Hepatic stellate cell (primary cell): ENCODE measurements around the gene LYPLA2.
"Not testable (repeated sequence)": the region's sequence is repeated elsewhere in the genome, so short reads cannot be mapped to it uniquely, and the experiment has no call there.

Experiments
- DNase-seq: peaks from one replicate; pipeline ENCODE4 v3.0.0; 2011; ENCODE audit warnings: low spot score

LYPLA2 gene

DNA sequence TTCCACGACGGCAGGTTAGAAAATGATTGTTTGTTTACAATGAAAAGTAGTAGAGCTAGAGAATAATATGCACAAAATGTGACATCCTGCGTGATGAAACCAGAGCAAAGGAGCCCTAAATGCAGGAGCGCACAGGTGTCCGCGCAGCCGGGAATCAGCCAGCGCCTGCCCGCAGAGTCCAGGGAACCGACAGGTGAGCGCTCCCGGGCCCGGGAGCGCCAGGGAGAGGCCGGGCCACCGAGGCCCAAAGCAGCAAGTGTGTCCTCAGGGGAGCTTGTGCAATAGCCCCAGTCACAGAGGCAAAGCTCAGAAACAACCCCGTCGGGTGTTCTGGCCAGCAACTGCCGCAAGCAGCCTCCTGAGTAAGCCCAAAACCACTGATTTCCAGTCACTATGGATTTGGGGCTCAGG lies 10.4 kb downstream of the LYPLA2 start:
- DNase-seq, result no peak

DNA sequence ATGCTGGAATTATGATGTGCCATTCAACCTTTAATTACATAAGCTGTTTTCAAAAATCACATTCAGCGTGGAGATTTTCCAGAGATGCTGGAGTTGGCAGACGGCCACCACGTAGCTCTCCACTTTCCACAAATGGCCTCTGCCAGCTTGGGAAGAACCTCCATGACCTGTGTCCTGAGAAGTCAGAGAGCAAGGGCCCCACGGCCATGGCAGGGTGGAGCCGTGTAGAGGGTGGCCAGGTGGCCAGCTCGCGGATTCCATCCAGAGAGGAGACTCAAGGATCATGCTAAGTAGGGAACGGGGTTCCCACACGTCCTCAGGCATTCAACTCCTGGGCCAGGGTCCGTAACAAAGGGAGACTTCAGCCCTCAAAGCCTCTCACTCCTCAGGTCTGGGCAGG lies 10.9 kb downstream of the LYPLA2 start:
- DNase-seq, result no peak

DNA sequence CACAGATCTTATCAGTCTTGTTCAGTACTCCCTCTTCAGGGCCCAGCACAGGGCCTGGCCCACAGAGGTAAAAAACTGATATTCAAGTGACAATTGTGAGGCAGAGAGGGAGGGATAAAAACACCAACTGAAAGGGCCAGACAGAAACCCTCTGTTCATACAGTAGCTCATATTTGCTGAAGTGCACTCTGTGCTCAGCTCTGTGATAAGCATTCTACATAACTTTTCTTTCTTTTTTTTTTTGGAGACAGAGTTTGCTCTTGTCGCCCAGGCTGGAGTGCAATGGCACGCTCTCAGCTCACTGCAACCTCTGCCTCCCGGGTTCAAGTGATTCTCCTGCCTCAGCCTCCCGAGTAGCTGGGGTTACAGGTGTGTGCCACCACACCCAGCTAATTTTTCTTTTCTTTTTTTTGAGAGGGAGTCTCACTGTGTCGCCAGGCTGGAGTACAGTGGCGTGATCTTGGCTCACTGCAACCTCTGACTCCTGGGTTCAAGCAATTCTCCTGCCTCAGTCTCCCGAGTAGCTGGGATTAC lies 11.9 kb downstream of the LYPLA2 start:
- not testable (repeated sequence) for DNase-seq

DNA sequence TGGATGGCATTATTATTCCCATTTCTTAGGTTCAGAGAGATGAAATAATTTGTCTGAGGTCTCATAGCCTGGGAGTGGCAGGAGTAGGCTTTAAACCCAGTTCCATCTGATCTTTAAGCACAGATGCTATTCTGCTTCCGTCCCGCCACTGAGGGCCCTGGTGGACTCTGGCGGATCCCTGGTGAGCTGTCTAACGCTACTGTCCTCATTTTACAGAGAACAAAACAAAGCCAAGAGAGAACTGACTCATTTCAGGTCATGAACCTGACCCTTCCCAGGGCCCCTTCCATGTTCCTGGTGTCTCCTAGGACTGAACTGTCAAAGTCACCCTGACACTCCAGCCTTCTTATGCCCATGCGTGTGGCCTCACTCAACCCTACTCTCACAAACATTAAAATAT lies 12.7 kb downstream of the LYPLA2 start:
- no peak for DNase-seq

DNA sequence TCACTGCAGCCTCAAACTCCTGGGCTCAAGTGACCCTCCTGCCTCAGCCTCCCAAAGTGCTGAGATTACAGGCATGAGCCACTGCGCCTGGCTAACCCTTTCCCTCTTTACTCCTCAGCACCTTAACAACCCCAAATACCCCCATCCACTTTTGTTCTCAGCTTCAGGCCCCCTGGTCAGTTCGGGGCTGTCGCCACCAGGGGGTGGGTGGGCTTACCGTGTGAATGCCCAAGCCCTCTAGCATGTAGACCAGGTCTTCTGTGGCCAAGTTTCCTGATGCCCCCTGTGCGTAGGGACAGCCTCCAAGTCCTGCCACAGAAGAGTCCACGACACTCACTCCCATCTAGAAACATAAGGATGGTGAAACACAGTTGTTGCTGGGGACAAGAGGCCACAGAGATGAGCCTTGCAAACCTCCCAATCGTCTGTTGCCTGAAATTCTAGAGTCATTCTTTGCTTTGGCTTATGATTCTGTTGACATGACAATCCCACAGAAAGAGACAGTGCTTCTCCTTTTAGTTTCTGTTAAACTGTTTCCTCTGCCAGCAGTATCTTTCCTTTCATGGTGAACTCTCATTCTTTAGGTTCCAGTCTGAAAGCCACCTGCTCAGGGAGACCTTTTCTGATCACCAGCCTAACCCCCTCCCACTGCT lies 13.4 kb downstream of the LYPLA2 start:
- no peak for DNase-seq

DNA sequence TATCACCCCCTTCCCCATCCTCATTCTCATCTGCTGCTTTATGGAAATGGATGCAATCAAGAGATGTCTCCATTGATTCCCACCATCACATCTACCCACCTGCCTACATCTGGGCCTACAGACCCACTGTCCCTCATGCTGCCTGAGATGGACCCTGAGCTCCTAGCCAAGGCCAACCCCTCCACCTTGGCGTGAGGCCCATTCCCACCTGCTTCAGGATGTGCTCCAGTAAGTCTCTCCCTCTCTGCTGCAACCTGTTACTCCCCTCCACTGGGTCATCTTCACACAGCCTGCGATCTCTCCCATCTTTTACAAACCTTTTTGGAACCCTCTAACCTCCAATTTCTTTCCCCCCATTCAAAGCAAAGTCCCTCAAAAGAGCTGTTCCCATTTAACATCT lies 14.1 kb downstream of the LYPLA2 start:
- DNase-seq, result no peak

DNA sequence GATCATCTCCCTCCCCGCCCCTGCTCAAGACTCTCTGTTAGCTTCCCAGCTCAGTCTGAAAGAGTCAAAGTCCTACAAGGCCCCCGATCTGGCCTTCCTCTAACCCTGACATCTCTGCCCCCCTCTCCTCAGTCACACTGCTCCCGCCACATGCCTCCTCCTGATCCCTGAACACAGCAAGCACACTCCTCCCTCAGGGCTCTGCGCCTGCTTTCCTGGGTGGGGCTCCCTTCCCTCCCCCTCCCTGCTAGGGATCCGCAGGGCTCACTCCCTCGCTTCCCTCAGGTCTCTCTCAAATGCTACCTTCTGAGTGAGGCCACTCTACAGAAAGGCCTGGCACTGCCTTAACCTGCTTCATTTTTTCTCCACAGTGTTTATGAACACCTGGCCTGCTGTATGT lies 15.3 kb downstream of the LYPLA2 start:
- no peak for DNase-seq

DNA sequence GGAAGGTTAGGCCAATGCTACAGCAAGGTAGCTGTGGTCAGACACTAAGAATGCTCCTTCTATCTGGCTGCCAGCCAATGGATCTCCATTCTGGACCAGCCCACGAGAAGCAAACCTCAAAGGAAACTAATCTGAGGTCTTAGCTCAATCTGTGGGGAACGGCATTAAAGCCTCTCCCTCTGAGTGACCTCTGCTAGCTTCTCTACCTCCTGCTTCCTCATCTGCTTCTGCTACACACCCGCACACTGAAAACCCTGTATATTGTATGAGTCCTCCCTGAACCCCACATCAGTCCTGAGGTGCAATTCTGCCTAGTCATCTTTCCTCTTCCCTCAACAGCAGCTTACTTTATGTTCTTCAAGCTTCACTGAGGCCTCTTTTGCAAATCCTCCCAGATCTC lies 16.5 kb downstream of the LYPLA2 start:
- DNase-seq, result no peak

DNA sequence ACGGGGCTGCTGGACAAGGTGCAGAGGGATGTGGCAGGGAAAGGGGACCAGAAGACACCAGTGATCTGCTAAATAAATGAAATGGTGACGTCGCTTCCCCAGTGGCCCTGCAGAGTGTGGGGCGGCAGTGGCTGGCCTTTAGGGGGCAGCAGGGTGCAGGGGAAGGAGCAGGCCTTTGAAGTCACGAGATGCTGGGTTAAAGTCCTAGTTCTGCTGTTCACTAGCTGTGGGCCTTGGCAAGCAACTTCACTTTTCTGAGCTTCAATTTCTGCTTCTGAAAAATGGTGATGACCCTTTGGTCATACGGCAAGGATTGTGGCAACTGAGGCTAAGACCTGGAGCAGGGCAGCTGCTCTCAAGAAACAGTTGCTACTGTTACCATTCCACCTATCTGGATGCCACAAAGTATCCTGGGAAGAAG lies 18.8 kb downstream of the LYPLA2 start:
- DNase-seq, result peak; percentile 72

DNA sequence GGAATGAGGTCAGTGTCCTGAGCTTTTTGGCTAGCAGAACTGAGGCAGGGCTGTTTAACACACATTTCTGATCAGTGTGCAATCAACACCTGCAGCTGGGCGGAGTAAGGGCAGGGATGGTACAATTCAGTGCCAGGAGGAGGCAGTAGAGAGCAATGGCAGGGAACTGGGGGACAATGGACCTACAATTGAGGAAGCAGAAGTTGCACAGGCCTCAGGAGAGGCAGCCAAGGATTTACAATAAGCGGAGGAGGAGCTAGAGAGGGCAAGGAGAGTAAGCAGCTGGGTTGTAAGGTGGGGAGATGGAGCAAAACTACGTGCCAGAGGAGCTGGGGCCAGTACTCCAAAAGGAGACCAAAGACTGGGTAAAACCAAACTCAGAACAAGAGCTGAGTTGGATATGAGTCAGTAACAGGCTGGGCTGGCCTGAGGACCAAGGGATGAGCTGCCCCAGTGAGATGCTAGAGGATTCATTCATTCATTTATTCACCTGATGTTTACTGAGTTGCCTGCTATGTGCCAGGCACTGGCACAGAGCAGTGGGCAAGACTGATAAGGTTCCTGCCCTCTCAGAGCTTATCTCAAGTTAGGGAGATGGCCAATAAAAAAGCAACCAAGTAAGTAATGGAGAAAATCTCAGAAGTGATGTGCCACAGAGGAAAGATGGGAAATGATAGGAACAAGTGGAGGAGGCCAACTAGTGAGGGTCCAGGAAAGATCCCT lies 20.0 kb downstream of the LYPLA2 start:
- no peak for DNase-seq

DNA sequence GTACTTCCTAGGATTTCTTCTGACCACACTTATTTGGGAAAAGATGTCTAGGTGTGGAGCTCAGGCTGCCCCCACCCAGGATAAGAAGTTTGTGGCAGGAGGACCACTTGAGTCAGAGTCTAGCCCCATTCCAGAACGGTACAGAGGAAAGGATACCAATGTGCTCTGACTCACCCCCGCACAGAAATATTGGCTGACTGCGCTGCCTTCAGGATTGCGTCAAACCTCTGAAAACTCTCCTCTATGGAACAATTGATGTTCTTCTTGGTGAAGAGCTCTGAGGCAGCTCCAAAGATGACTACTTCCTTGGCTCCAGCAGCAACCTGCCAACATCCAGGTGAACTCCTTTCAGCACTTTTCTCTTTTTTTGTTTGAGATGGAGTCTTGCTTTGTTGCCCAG lies 23.1 kb downstream of the LYPLA2 start:
- no peak for DNase-seq

DNA sequence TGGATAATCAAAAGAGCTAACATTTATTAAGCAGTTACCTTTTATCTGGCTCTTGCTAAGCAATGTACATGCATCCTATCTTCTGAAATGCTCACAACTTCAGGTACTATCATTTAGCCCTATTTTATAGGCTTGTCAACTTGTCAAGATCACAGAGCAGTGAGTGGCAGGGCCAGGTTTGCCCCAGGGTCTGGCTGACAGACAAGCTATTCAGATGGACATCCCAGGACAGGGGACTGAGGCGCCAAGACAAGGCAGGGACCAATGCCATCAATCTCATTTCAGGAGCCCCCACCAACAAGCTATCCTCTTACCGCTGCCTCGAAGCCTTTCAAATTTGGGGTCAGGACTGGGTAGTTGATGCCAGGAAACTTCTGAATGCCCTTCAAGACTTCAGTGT lies 25.4 kb downstream of the LYPLA2 start:
- no peak for DNase-seq

DNA sequence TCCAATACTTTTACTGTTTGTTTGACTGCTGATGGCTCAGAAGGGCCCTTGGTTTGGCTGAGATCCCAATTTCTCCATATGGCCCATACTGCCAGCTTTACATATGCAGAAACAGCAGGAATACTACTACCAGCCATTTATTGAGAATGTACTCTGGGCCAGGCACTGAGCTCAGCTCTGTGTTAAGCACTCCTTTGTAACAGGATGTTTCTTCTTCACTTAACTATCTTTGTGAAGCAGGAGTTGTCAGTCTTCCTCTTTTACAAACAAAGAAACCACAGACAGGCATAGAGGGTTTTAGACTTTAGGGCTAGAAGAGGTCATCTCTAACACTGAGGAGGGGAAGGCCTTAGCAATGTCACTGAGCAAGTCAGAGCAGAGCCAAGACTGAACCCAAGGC lies 26.0 kb downstream of the LYPLA2 start:
- DNase-seq, result no peak

DNA sequence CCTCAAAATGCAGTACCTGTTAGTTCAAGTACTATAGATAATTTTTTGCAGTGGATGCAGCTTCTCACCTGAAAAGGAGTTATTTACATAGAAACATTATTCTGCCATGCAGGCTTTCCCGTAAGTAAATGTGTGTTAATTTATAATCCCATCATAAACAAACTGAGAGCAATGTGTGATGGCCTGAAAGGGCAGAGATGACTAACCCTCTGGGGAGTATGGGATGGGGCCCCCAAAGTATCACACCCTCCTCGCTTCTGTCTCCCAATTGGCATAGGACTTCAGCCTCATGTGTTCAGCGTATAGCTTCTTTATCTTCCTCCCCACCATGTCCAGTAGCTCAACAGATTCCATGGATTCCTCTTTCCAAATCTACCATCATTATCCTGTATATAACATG lies 26.7 kb downstream of the LYPLA2 start:
- no peak for DNase-seq

DNA sequence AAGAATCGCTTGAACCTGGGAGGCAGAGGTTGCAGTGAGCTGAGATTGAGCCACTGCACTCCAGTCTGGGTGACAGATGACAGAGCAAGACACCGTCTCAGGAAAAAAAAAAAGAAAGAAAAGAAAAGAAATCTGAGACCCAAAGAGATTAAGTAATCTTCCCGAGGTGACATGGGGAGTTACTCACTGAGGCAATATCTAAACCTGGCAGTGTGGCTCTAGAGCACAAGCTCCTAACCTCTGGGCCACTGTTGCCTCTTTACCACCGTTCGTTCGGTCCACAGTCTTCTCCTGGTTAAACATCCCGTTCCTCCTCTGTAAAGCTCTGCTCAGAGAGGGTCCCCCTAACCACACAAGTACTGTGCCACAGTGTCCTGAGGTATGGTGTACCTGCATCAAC lies 32.8 kb downstream of the LYPLA2 start:
- DNase-seq, result no peak

DNA sequence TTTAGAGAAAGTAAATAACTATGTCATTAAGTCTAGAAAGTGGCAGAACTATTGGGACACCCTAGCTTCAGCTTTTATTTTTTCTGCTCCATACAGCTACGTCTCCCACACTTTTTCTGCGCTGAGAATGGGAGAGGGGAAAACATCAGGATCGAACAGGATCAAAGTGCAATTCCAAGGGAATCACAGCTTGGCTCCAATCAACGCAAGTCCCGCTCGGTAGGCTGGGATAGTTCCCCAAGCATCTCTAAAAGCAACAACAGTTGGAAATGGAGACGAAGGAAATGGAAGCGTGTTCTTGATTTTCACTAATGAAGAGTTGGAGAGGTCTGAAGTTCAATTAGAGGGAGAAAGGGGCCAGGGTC lies 33.7 kb downstream of the LYPLA2 start:
- peak; percentile 22 for DNase-seq

DNA sequence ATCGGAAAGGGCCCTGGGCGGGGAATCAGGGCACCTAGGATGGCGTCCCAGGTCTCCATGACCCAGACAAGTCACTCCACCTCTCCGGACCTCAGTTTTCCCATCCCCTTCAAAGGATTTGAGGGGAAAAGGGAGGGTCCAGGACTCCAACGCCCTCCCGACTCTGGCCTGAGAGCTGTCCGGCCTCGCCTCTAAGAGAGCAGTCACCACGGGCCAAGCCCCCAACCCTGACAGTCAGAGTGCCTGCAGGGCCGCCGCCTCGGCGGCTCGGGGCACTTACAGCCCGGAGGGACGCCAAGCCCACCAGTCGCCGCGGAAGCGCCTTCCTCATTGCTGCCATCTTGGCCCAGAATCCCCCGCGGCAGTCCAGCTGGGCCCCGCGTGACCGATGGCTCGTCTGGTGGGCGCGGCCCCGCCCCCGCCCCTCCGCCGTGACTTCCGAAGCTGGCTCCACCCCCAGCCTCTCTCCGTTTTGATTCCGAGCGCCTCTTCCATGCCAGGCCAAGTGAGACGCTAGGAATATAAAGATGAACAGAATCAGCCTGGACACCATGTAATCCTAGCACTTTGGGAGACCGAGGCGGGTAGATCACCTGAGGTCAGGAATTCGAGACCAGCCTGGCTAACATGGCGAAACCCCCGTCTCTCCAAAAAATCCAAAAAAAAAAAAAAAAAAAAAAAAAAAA lies 34.3 kb downstream of the LYPLA2 start, which contains the start of gene HMGCL:
Gene HMGCL, minus strand, starts transcription at position 354 of the 686 bp plus-strand sequence. Its CDS starts 14 bp downstream, at position 340.
- peak; percentile 94 for DNase-seq

DNA sequence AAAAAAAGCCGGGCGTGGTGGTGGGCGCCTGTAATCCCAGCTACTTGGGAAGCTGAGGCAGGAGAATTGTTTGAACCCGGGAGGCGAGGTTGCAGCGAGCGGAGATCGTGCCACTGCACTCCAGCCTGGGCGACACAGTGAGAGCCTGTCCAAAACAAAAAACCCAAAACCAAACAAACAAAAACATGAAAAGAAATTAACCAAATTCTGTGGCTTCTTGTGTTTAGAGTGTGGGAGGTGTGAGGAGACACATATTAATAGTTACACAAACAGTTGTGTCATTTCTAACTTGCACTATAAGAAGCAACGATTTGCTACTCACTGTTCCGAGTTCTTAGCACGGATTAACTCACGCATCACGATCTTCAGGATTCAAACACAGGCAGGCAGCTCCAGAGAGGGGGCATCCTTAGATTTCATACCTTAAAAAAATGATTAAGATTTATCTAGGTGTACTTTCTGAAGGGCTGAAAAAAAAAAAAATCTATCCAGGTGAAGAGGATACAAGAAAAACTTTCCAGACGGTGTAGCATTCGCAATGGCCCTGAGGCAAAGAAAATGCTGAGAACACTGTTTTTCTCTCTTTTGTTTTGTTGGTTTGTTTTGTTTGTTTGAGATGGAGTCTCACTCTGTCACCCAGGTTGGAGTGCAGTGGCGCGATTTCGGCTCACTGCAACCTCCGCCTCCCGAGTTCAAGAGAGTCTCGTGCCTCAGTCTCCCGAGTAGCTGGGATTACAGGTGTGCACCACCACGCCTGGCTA lies 35.0 kb downstream of the LYPLA2 start:
- no peak for DNase-seq

DNA sequence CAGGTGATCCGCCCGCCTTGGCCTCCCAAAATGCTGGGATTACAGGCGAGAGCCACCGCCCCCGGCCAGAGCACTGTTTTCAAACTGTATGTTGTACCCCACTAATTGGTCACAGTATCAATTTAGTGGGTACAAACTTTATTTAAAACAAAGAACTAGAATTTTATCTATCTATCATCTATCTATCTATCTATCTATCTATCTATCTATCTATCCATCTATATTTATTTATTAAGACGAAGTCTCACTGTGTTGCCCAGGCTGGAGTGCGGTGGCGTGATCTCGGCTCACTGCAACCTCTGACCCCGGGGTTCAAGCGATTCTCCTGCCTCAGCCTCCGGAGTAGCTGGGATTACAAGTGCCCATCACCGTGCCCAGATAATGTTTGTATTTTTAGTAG lies 35.6 kb downstream of the LYPLA2 start:
- DNase-seq, result not testable (repeated sequence)

DNA sequence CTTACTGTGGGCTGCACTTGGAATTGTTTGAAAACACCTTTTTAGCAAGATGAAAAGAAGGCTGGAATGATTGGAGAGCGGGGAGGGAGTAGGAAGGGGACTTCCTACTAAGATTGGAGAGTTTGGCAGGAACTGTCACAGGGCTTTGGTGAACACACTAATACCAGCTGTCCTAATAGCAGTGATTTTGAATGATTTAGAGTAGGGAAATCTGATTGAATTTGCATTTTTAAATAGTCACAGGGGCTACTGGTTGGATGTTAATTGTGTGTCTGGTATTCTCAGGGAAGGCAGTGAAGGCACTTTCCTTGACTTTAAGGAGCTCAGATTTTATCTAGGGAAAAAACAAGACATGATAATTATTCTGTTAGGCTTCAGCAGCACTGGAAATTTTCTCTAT lies 36.8 kb downstream of the LYPLA2 start:
- DNase-seq, result no peak

DNA sequence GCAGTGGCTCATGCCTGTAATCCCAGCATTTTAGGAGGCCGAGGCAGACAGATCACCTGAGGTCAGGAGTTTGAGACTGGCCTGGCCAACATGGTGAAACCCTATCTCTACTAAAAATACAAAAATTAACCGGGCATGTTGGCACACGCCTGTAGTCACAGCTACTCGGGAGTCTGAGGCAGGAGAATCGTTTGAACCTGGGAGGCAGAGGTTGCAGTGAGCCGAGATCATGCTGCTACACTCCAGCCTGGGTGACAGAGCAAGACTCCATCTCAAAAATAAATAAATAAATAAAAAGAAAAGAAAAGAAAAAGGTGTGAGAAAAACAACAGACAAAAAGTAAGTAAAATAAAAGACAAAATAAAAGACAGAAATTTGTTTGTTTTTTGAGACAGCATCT lies 43.2 kb downstream of the LYPLA2 start:
- not testable (repeated sequence) for DNase-seq

DNA sequence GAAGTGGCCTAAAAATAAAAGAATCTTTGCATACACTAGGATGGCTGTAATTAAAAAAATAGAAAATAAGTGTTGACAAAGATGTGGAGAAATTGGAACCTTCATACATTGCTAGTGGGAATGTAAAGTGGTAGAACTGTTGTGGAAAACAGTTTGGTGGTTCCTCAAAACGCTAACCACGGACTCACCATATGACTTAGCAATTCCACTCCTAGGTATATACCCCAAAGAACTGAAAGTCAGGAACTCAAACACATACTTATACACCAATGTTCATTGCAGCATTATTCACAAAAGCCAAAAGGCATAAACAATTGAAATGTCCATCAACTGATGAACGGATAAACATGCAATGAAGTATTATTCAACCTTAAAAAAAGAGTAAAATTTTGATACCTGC lies 45.1 kb downstream of the LYPLA2 start:
- DNase-seq, result no peak
